NCI-H2196 (cell line): Measurements from ENCODE around the gene DPP6.
A peak's percentile ranks its signal among the peaks of the same experiment; 100 is the strongest.

Source experiments
- DNase-seq: peaks from one replicate; lab custom pipeline; 2025; ENCODE audit not compliant: unreplicated experiment; lab: John Stamatoyannopoulos, UW

Gene DPP6

DNA sequence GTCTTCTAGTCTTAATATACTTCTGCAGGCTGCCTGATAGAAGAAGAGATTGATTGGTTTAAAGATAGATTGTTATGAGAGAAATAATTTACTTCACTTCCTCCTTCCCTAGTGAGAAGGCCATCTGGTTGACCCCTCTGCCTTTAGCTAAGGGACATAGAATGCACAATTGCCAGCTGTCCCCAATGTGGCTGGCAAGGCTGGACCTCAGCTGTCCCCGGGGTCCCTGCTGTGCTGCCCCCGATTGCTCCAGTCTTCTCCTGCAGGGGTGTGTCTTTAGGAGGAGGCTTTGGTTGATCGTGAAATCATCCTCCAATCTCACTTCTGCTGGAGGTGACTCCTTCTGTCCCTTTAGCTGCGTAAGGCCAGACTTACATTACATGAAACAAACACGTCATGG is 388.5 kb downstream of the DPP6 start:
- DNase-seq: no peak

GRCh38 chr7:154441811-154442210 is 389.6 kb downstream of the DPP6 start:
- DNase-seq: no peak

- DNase-seq: no peak
Measured at GRCh38 chr7:154442939-154443338, 390.7 kb downstream of the DPP6 start.

DNA sequence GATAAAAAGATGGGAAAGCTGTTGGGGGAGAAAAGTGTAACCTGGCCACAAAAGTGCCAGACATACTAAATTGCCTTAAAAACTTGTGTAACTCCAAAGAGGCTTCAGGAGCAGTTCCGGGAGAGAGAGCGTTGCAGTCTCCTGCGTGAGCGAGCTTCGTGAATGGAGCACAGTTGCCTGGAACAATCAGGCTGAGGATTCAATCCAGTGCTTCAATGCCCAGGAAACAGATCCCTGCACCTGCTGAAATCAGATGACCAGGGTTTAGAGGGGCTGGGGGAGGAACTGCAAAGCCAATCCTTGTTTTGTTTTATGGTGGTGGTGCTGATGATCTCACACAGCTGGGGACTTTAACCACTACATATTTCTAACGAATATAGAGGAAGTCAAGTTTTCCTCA is 398.3 kb downstream of the DPP6 start:
- no peak for DNase-seq

DNA sequence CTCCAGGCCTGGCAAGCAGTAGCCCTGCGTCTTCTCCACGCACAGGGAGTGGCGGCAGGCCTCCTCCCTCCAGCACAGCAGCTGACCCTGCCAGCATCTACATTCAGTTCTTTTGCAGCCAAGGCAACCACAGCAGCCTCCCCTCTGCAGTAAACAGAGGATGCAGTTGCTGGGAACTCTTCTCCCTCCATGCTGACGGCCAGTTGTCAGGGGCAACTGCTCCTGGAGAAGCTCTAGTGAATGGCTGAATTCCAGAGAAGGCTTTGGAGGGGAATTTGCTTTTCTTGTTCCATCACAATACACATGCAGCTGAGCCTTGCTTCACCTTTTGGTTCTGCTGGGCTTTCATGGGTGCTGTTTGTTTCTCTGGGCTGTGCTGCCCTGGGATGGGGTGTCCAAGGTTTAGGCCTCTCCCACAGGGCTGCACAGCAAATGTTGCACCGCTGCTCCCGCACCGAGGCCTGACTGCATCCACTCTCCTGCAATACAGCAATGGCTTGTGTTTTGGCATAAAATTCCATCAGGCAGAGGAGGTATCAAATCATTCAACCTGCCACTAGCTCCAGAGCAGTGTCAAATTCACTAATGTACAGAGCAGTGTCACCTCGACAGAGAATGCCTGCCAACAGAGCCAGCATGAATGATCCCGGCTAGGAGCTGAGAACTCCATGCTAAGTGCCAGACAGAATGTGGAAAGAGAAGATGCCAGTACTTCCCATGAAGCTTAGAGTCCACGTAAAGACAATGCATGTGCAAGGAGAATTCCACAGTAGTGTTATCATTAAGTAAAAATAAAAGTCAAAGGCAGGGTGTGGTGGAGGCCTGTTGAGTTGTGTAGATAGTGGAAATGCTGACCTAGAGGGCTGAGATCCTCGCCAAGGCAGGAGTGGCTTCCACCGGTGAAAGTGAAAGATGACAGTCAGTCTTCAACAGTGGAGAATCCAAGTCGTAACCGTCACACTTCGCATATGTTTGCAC is 399.6 kb downstream of the DPP6 start:
- no peak for DNase-seq

DNA sequence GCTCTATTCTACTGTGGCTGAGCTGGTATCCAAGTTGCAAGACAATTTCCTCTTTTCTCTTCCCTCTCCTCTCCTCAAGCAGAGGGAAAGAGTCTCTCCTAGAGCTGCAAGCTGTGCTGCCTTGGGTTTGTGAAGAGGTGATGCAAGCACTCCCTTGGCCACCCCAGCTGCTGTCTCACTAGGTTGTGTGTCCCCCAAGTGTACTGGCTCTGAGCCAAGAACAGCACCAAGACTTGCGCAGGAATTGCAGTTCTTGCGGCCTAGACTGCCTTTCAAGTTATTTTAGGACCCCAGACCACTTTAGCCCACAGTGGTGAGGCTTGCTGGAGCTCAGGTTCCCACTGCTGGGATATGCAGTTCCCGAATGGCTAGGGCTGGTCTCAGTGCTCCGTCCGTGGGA is 411.6 kb downstream of the DPP6 start:
- DNase-seq: no peak

- DNase-seq: no peak
Measured at GRCh38 chr7:154469652-154470051, 417.5 kb downstream of the DPP6 start.

GRCh38 chr7:154472343-154472742 is 420.1 kb downstream of the DPP6 start:
- no peak for DNase-seq

GRCh38 chr7:154473360-154473759 is 421.2 kb downstream of the DPP6 start:
- DNase-seq: no peak

DNA sequence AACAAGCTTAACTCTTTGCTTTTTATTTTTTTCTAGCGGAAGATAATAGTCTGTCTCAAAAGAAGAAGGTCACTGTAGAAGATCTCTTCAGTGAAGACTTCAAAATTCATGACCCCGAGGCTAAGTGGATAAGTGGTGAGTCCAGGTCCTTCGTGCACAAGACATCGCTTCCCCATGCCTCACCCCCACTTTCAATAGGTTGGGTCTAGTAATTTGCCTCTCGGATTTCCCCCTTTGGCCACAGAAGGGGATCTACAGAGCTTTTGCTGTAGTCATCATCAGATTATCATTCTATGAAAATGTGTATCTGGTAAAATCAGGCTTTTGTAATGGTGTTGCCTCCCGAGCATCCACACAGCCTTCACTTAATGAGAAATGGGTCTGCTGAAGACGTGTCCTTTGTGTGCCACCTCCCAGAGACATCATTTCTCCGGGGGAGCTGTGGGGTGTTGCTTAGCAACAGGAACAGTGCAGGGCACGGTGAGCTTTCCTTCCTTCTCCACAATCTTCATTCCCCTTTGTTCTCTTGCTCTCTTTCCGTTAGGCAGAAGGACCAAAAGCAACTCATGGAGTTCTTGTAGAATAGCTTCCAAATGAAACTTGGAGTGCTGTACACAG is 422.8 kb downstream of the DPP6 start:
- DNase-seq: no peak

GRCh38 chr7:154475864-154476263 is 423.7 kb downstream of the DPP6 start:
- no peak for DNase-seq

DNA sequence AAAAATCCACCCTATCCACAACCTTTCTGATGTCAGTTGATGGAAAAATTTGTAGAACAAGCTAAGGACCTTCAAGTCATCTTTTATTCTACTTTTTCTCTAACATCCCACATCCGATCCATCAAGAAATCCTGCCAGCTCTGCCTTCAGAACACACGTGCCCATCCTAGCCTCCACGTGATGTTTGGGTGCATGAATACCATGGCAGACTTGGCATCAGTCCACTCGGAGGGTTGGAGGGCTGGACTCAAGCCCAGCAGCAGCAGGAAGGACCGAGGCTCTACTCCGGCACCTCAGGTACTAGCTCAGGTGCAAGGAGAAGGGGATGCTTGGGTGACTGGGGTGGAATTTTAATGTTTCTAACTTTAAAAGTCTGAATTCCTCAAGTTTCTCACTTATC is 428.6 kb downstream of the DPP6 start:
- DNase-seq: no peak

- no peak for DNase-seq
Measured at GRCh38 chr7:154482863-154483262, 430.7 kb downstream of the DPP6 start.

- DNase-seq: no peak
Measured at GRCh38 chr7:154484406-154484805, 432.2 kb downstream of the DPP6 start.

GRCh38 chr7:154484943-154485342 is 432.7 kb downstream of the DPP6 start:
- no peak for DNase-seq

DNA sequence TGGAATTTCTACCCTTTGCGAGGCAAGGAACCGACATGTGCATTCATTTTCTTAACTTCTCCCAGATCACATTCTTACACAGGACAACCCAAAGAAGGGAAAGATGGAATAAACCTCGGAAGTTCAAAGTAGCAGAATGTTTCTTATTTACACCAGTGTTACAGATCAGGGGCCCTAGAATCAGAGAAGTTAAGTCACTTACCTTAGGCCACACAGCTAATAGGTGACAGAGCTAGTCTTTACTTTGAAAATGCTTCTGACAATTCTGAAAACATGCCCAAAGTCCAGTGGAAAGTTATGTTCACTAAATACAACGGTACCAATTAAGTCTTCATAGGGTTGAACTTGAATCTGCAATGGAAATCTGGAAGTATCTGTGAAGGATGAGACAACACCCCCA is 437.7 kb downstream of the DPP6 start:
- DNase-seq: no peak

- no peak for DNase-seq
Measured at GRCh38 chr7:154493594-154493993, 441.4 kb downstream of the DPP6 start.

DNA sequence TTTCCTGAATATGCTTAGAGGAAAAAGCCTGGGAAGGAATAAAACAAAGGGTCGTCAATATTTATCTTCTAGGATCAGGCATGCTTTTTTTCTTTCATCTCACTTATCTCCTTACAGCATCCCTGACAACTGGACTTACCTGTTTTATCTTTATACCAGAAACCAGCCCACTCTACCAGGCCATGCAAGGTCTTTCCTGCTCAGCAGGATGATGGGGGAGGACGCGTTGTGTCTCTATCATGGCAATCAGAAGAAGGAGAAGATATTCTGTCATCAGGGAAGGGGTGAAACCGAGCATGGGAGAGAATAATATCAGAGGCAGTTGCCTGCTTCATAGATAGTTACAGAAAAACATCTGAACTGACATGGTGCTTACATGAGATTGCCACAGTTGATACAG is 445.6 kb downstream of the DPP6 start:
- DNase-seq: no peak

GRCh38 chr7:154503962-154504550 is 451.9 kb downstream of the DPP6 start:
- DNase-seq: peak; percentile 24

- no peak for DNase-seq
Measured at GRCh38 chr7:154504918-154505317, 452.7 kb downstream of the DPP6 start.

- no peak for DNase-seq
Measured at GRCh38 chr7:154505362-154505761, 453.2 kb downstream of the DPP6 start.

DNA sequence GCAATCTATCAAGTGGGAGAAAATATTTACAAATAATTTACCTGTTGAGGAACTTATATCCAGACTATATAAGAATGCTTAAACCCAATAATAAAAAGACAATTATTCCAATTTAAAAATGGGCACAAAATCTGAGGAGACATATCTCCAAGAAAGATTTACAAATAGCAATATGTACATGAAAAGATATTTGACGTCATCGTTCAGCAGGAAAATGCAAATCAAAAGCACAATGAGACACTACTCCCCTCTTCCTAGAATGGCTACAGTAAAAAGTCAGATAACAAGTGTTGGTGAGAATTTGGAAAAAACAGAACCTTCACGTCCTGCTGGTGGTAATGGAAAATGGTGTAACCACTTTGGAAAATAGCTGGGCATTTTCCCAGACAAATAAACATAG is 457.0 kb downstream of the DPP6 start:
- no peak for DNase-seq
